ENCODE results near the gene PNPO. TPM values are rescaled to one million over a fixed set of nuclear protein-coding genes. Genes with fewer than 3 reads are reported as not detected.
A peak's percentile ranks its signal among the peaks of the same experiment; 100 is the strongest.

The PNPO gene
- total and polyA plus RNA-seq, 7 donors: 9.6 to 16.5 (median 14.3) TPM

GRCh38 chr17:47959825-47960655 lies 18.7 kb downstream of the PNPO start:
- H3K4me3 ChIP-seq: no peak overlapping the region
- H3K27ac ChIP-seq: no peak overlapping the region
- intact Hi-C loops (cut with DNase I): no loop called here
- TF ChIP-seq CTCF (IDR thresholded peaks at IDR 0.05) (no peak), POLR2AphosphoS5 (IDR thresholded peaks at IDR 0.05) (peak in 1 of 4 donors; percentile 39), EP300 (IDR thresholded peaks at IDR 0.05) (no peak), POLR2A (IDR thresholded peaks at IDR 0.05) (peak in 1 of 2 donors; percentile 61)
- H3K9me3 ChIP-seq: no peaks in the 10 kb centered on the region
- WGBS, 2 donors: 16 to 69% methylated on average over 8 of the region's 8 CpGs
- H3K4me1 ChIP-seq: no peaks in the 10 kb centered on the region
- no peaks in the 10 kb centered on the region for H3K36me3 ChIP-seq
- no peak for DNase-seq
- no peaks in the 10 kb centered on the region for H3K27me3 ChIP-seq

- peaks cover 0 to 4% (median 1%) of the 10 kb centered on the region in 4 donors for H3K4me1 ChIP-seq
- DNase-seq: no peak
- no peak overlapping the region for H3K4me3 ChIP-seq
- H3K9me3 ChIP-seq: no peaks in the 10 kb centered on the region
- H3K27me3 ChIP-seq: no peaks in the 10 kb centered on the region
- no peak for TF ChIP-seq EP300 (IDR thresholded peaks at IDR 0.05)
- TF ChIP-seq POLR2A (IDR thresholded peaks at IDR 0.05): no peak
- TF ChIP-seq POLR2AphosphoS5 (IDR thresholded peaks at IDR 0.05): no peak
- no peak for TF ChIP-seq CTCF (IDR thresholded peaks at IDR 0.05)
- no peaks in the 10 kb centered on the region for H3K36me3 ChIP-seq
- intact Hi-C loops (cut with DNase I): no loop called here
- WGBS, 2 donors: 88 to 89% methylated on average over 6 of the region's 6 CpGs
- no peak overlapping the region for H3K27ac ChIP-seq
Measured at GRCh38 chr17:47961406-47961805, 20.0 kb downstream of the PNPO start.

- Histone ChIP-seq H3K4me1 (peaks cover 0 to 6% (median 3%) of the 10 kb centered on the region in 4 donors), H3K27me3 (no peaks in the 10 kb centered on the region), H3K9me3 (no peaks in the 10 kb centered on the region), H3K27ac (no peak overlapping the region), H3K36me3 (no peaks in the 10 kb centered on the region), H3K4me3 (no peak overlapping the region)
- DNase-seq: no peak
- intact Hi-C loops (cut with DNase I): no loop called here
- TF ChIP-seq POLR2A (IDR thresholded peaks at IDR 0.05) (no peak), POLR2AphosphoS5 (IDR thresholded peaks at IDR 0.05) (no peak), CTCF (IDR thresholded peaks at IDR 0.05) (no peak), EP300 (IDR thresholded peaks at IDR 0.05) (no peak)
- 82 to 97% methylated on average over 3 of the region's 3 CpGs for WGBS, 2 donors
Measured at GRCh38 chr17:47962901-47963300, 21.5 kb downstream of the PNPO start.

- intact Hi-C loops (cut with DNase I): no loop called here
- H3K4me3 ChIP-seq: no peak overlapping the region
- H3K4me1 ChIP-seq: peaks cover 0 to 6% (median 3%) of the 10 kb centered on the region in 4 donors
- H3K27me3 ChIP-seq: no peaks in the 10 kb centered on the region
- no peak overlapping the region for H3K27ac ChIP-seq
- 96 to 98% methylated on average over 5 of the region's 5 CpGs for WGBS, 2 donors
- DNase-seq: no peak
- TF ChIP-seq POLR2A (IDR thresholded peaks at IDR 0.05) (no peak), CTCF (IDR thresholded peaks at IDR 0.05) (no peak), POLR2AphosphoS5 (IDR thresholded peaks at IDR 0.05) (no peak), EP300 (IDR thresholded peaks at IDR 0.05) (no peak)
- H3K36me3 ChIP-seq: no peaks in the 10 kb centered on the region
- H3K9me3 ChIP-seq: no peaks in the 10 kb centered on the region
Measured at GRCh38 chr17:47964856-47965255, 23.5 kb downstream of the PNPO start.

Data from sigmoid colon (tissue), 7 donors.